GM12878 (cell line): ENCODE results near the gene CPEB3. TPM values are rescaled to one million over a fixed set of nuclear protein-coding genes. Genes with fewer than 3 reads are reported as not detected.

ENCODE experiments used
- BHLHE40 ChIP-seq, 2 experiments: fragments of 450-650 bp in 1 of 2; IDR thresholded peaks; 2 replicates each; pipeline ENCODE4 v1.6.1; 2011 to 2017; ENCODE audit warnings: low read depth in 2 of 2, borderline replicate concordance in 1 of 2, improper control_type of control experiment in 1 of 2, low read length in 1 of 2, mild to moderate bottlenecking in 1 of 2
- EGR1 ChIP-seq, 2 experiments: IDR thresholded peaks; 1 replicate in 1 of 2; 2 replicates in 1 of 2; pipeline ENCODE4 v1.6.1; 2011 to 2012; ENCODE audit warnings: low read depth in 2 of 2, low read length in 2 of 2, borderline replicate concordance in 1 of 2, mild to moderate bottlenecking in 1 of 2, moderate library complexity in 1 of 2
- ESRRA ChIP-seq: IDR thresholded peaks from 2 replicates; pipeline ENCODE4 v1.6.1; 2012; ENCODE audit warnings: mild to moderate bottlenecking, low read length, improper control_type of control experiment
- HDAC2 ChIP-seq: fragments of 200-600 bp; sonication (generic); IDR thresholded peaks from 2 replicates; pipeline ENCODE4 v1.6.1; 2017
- IRF4 ChIP-seq: IDR thresholded peaks from 2 replicates; pipeline ENCODE4 v1.6.1; 2011; ENCODE audit warnings: low read depth, low read length
- NR2F1 ChIP-seq: fragments of 450-650 bp; conservative IDR thresholded peaks from 2 replicates; pipeline ENCODE4 v1.6.1; 2017; ENCODE audit warnings: mild to moderate bottlenecking
- PBX3 ChIP-seq: IDR thresholded peaks from 2 replicates; pipeline ENCODE4 v1.6.1; 2011; ENCODE audit warnings: mild to moderate bottlenecking, low read depth, low read length, moderate library complexity; ENCODE audit not compliant: insufficient replicate concordance
- POU2F2 ChIP-seq: IDR thresholded peaks from 3 replicates; pipeline ENCODE4 v1.6.1; 2011; ENCODE audit warnings: low read depth, mild to moderate bottlenecking, low read length, borderline replicate concordance
- RAD21 ChIP-seq: IDR thresholded peaks from 2 replicates; pipeline ENCODE4 v1.6.1; 2011; ENCODE audit warnings: mild to moderate bottlenecking, low read depth, low read length, moderate library complexity; ENCODE audit not compliant: insufficient read depth
- RAD51 ChIP-seq: fragments of 450-650 bp; IDR thresholded peaks from 2 replicates; pipeline ENCODE4 v1.6.1; 2016; ENCODE audit warnings: moderate library complexity, mild to moderate bottlenecking, inconsistent platforms
- RFX5 ChIP-seq: IDR thresholded peaks from 2 replicates; pipeline ENCODE4 v1.6.1; 2011; ENCODE audit warnings: low read depth, low read length, improper control_type of control experiment
- SIX5 ChIP-seq: IDR thresholded peaks from 2 replicates; pipeline ENCODE4 v1.6.1; 2011; ENCODE audit warnings: mild to moderate bottlenecking, low read depth, low read length, moderate library complexity; ENCODE audit not compliant: severe bottlenecking
- SMARCA5 ChIP-seq: fragments of 450-650 bp; IDR thresholded peaks from 2 replicates; pipeline ENCODE4 v1.6.1; 2017; ENCODE audit warnings: mild to moderate bottlenecking
- SMC3 ChIP-seq: IDR thresholded peaks from 2 replicates; pipeline ENCODE4 v1.6.1; 2011; ENCODE audit warnings: low read length, improper control_type of control experiment, borderline replicate concordance
- TCF7 ChIP-seq: IDR thresholded peaks from 2 replicates; pipeline ENCODE4 v1.6.1; 2014; ENCODE audit warnings: antibody characterized with exemption, borderline replicate concordance
- USF2 ChIP-seq: IDR thresholded peaks from 2 replicates; pipeline ENCODE4 v1.6.1; 2011; ENCODE audit warnings: low read depth, low read length, improper control_type of control experiment, borderline replicate concordance
- polyA plus RNA-seq, 11 experiments: library from polyadenylated mRNA; depleted of rRNA in 4 of 11; unstranded in 6 of 11; stranded (reverse) in 5 of 11; fragments of >200 nt; fragmentation: Nextera tagmentation in 4 of 11; fragmentation: Illumina TruSeq in 1 of 11; extraction: Ambion mirVana in 4 of 11; extraction: Trizol in 1 of 11; gene quantifications; 1 replicate in 1 of 11; 2 replicates in 10 of 11; pipeline versions ENCODE4 v1.2.1 to v1.2.3, GENCODE V29; 2011 to 2016; ENCODE audit warnings: inconsistent platforms in 2 of 11, missing spikeins in 2 of 11, low read depth in 1 of 11
- total RNA-seq, 4 experiments: library from RNA; depleted of rRNA in 3 of 4; stranded (reverse); fragments of >200 nt in 3 of 4; fragmentation: Illumina TruSeq in 1 of 4; extraction: Trizol in 1 of 4; gene quantifications; 2 replicates each; pipeline versions ENCODE4 v1.2.1 to v1.2.3, GENCODE V29; 2013 to 2021
- TF ChIP-seq, protein P1 (sequence below): fragments of 150-350 bp; IDR thresholded peaks from 2 replicates; pipeline ENCODE4 v1.6.1; 2014; ENCODE audit warnings: mild to moderate bottlenecking, low read depth, low read length
- TF ChIP-seq, protein P2 (sequence below): IDR thresholded peaks from 2 replicates; pipeline ENCODE4 v1.6.1; 2012; ENCODE audit warnings: low read depth, low read length, improper control_type of control experiment
- TF ChIP-seq, protein P3 (sequence below): fragments of 450-650 bp; formaldehyde crosslinking; IDR thresholded peaks from 2 replicates; pipeline ENCODE4 v1.4.0; 2020; ENCODE audit warnings: mild to moderate bottlenecking, moderate library complexity

Gene CPEB3
- total and polyA plus RNA-seq, 10 of the 15 experiments (the other 5 are each of a cell fraction or from before 2014, with no cell fraction given), result 0.50 to 2.3 (median 1.2) TPM

GRCh38 chr10:92291921-92292845 lies 1.3 kb upstream of the CPEB3 start (continued):
- TF ChIP-seq SMARCA5 (peak; percentile 60; the same call in 1 of the 2 replicates), IRF4 (no peak), NR2F1 (0 out of 2 replicates have a peak, but pooled peaks have one; percentile 15), BHLHE40 (IDR thresholded peaks at IDR 0.05; ENCODE audit: borderline replicate concordance in 1 of 2, low read depth in 2 of 2, low read length in 1 of 2) (no peak), SIX5 (no peak), EGR1 (IDR thresholded peaks at IDR 0.05; ENCODE audit: borderline replicate concordance in 1 of 2, low read depth in 2 of 2, low read length in 2 of 2) (no peak), TCF7 (no peak), RAD21 (peak; percentile 62), PBX3 (no peak), RAD51 (no peak), ESRRA (no peak), SMC3 (peak; percentile 68; the same call in 1 of the 2 replicates), HDAC2 (no peak), RFX5 (no peak), POU2F2 (no peak), USF2 (no peak)
- TF ChIP-seq, protein P1, sequence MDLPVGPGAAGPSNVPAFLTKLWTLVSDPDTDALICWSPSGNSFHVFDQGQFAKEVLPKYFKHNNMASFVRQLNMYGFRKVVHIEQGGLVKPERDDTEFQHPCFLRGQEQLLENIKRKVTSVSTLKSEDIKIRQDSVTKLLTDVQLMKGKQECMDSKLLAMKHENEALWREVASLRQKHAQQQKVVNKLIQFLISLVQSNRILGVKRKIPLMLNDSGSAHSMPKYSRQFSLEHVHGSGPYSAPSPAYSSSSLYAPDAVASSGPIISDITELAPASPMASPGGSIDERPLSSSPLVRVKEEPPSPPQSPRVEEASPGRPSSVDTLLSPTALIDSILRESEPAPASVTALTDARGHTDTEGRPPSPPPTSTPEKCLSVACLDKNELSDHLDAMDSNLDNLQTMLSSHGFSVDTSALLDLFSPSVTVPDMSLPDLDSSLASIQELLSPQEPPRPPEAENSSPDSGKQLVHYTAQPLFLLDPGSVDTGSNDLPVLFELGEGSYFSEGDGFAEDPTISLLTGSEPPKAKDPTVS, result no peak
- TF ChIP-seq, protein P2, sequence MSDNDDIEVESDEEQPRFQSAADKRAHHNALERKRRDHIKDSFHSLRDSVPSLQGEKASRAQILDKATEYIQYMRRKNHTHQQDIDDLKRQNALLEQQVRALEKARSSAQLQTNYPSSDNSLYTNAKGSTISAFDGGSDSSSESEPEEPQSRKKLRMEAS, result no peak
- TF ChIP-seq, protein P3, sequence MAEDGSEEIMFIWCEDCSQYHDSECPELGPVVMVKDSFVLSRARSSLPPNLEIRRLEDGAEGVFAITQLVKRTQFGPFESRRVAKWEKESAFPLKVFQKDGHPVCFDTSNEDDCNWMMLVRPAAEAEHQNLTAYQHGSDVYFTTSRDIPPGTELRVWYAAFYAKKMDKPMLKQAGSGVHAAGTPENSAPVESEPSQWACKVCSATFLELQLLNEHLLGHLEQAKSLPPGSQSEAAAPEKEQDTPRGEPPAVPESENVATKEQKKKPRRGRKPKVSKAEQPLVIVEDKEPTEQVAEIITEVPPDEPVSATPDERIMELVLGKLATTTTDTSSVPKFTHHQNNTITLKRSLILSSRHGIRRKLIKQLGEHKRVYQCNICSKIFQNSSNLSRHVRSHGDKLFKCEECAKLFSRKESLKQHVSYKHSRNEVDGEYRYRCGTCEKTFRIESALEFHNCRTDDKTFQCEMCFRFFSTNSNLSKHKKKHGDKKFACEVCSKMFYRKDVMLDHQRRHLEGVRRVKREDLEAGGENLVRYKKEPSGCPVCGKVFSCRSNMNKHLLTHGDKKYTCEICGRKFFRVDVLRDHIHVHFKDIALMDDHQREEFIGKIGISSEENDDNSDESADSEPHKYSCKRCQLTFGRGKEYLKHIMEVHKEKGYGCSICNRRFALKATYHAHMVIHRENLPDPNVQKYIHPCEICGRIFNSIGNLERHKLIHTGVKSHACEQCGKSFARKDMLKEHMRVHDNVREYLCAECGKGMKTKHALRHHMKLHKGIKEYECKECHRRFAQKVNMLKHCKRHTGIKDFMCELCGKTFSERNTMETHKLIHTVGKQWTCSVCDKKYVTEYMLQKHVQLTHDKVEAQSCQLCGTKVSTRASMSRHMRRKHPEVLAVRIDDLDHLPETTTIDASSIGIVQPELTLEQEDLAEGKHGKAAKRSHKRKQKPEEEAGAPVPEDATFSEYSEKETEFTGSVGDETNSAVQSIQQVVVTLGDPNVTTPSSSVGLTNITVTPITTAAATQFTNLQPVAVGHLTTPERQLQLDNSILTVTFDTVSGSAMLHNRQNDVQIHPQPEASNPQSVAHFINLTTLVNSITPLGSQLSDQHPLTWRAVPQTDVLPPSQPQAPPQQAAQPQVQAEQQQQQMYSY, result no peak
